Activated CD8-positive, alpha-beta memory T cell treated with anti-CD3 and anti-CD28 coated beads, Interleukin-2, amount 10 ng/mL, durations not matched to agents 7 days and 5 days (primary cell): ENCODE data around the gene STMP1. TPM values are rescaled to one million over a fixed set of nuclear protein-coding genes. Genes with fewer than 3 reads are reported as not detected.
"Not testable (repeated sequence)": the region's sequence is repeated elsewhere in the genome, so short reads cannot be mapped to it uniquely, and the experiment has no call there.

Source experiments
- ATAC-seq: fragments of 150-1000 bp; cut with Tn5 transposase; one replicate; pipeline ENCODE4 v1.10.0; 2021; ENCODE audit warnings: moderate library complexity
- CTCF ChIA-PET: fragments of 350-600 bp; sonication (Branson Sonifier 250); formaldehyde crosslinking; loops from one replicate; lab custom pipeline; 2021; ENCODE audit warnings: antibody characterized with exemption; lab: Charles Lee
- DNase-seq: peaks from one replicate; pipeline ENCODE4 v3.0.0-alpha.2; 2020
- H3K27ac Mint-ChIP-seq: one replicate; pipeline ENCODE4 v1.8.0; 2021; ENCODE audit warnings: mild to moderate bottlenecking, mixed read lengths
- H3K27me3 Mint-ChIP-seq: one replicate; pipeline ENCODE4 v1.8.0; 2021; ENCODE audit warnings: mixed read lengths
- H3K36me3 Mint-ChIP-seq: one replicate; pipeline ENCODE4 v1.8.0; 2021; ENCODE audit warnings: mild to moderate bottlenecking, mixed read lengths
- H3K4me1 Mint-ChIP-seq: one replicate; pipeline ENCODE4 v1.8.0; 2021; ENCODE audit warnings: mixed read lengths
- H3K4me3 Mint-ChIP-seq: one replicate; pipeline ENCODE4 v1.8.0; 2021; ENCODE audit warnings: mild to moderate bottlenecking, moderate library complexity, mixed read lengths
- H3K9me3 Mint-ChIP-seq: one replicate; pipeline ENCODE4 v1.8.0; 2022; ENCODE audit warnings: low read depth, mixed read lengths
- total RNA-seq, 2 experiments: library from RNA; stranded (reverse); gene quantifications; one replicate each; pipeline ENCODE4 v1.2.3, GENCODE V29; 2021

Gene STMP1
- total RNA-seq, 2 experiments from 2014 or later, result 14.4 to 17.5 TPM

DNA sequence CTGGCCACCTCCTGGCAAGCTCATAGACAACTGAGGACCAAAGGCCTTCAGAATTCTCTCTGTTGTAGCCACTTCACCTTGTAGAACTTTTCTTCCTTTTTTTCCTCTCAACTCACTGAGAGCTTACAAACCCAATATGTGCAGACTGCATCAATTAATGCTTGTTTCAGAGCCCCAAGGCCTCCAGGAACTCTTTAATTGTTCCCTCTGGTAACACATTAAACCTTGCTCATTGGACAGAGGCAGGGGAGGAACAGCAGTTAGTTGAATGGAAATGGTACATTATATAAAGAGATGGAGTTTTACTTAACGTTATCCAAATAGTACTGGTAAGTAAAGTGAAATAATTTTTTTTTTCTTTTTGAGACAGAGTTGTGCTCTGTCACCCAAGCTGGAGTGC is 25.2 kb downstream of the STMP1 start:
- Mint-ChIP-seq H3K36me3 (peaks cover 4% of the 10 kb centered on the region), H3K4me1 (no peaks in the 10 kb centered on the region), H3K4me3 (no peak overlapping the region), H3K27ac (no peak overlapping the region), H3K27me3 (peaks cover 2% of the 10 kb centered on the region), H3K9me3 (no peaks in the 10 kb centered on the region)
- no peak for ATAC-seq
- CTCF ChIA-PET, result no interaction called here
- DNase-seq, result no peak

DNA sequence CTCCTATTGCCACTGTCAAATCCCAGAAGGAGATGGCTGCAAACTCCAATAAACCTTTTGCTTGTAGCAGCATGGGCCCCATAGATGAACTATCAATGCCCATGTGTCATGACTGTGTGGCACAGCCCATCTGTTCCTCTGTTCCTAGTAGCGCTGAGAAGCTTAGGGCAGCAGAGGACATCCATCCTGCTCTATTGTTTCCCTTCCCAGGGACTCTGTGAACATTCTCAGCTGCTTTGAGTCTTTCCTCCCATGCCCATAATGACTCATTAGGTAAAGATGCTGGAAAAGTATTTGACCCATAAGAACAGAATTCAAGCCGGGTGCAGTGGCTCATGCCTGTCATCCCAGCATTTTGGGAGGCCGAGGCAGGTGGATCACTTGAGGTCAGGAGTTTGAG is 28.3 kb downstream of the STMP1 start:
- CTCF ChIA-PET, result interaction anchor here (0.8 kb wide), 1 partner anchor 21 kb away, joined by 3 read pairs; no protein-coding TSS in a partner anchor
- H3K27me3 Mint-ChIP-seq, result no peaks in the 10 kb centered on the region

DNA sequence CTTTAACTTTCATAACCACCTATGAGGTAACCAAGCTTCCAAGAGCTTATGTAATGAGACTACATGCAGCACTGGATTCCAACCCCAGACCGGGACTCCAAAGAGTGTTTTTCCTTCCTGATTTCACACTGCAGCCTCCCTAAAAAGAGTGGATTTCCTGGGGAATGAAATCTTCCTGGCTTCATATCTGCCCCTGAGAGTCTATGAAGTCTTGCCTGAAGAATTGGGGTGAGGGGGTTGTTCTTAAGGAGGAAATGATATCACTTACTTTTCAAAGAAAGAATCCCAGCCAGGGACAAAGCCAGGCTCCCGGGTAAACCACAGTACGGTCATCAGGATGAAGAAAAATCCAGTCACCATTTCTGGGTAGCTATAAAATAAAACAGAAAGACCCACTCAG is 29.7 kb downstream of the STMP1 start:
- Mint-ChIP-seq H3K9me3 (no peaks in the 10 kb centered on the region), H3K27me3 (no peaks in the 10 kb centered on the region), H3K27ac (no peak overlapping the region), H3K36me3 (peaks cover 4% of the 10 kb centered on the region), H3K4me3 (no peak overlapping the region), H3K4me1 (no peaks in the 10 kb centered on the region)
- DNase-seq, result no peak
- no peak for ATAC-seq
- CTCF ChIA-PET, result interaction anchor here (1.0 kb wide), 2 partner anchors 9 to 18 kb away, joined by 3 to 4 read pairs; no protein-coding TSS in a partner anchor

More for the DNA sequence above, 28.3 kb downstream of the STMP1 start:
- ATAC-seq (no peak), DNase-seq (no peak)
- Mint-ChIP-seq H3K4me3 (no peak overlapping the region), H3K9me3 (no peaks in the 10 kb centered on the region), H3K4me1 (no peaks in the 10 kb centered on the region), H3K27ac (no peak overlapping the region), H3K36me3 (peaks cover 4% of the 10 kb centered on the region)

DNA sequence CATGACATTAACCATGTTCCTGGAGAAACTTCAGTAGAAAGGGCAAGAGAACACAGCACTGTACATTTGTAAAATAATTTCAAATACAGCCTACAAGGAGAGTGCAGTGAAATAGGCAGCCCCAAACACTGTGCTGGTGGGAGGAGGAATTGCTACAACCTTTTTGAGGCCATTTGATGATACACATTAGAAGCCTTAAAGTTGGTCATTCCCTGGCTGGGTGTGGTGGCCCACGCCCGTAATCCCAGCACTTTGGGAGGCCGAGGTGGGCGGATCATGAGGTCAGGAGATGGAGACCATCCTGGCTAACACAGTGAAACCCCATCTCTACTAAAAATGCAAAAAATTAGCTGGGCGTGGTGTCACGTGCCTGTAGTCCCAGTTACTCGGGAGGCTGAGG is 30.3 kb downstream of the STMP1 start:
- not testable (repeated sequence) for DNase-seq, H3K27me3 Mint-ChIP-seq, H3K4me3 Mint-ChIP-seq, ATAC-seq, H3K36me3 Mint-ChIP-seq, H3K9me3 Mint-ChIP-seq, H3K4me1 Mint-ChIP-seq, H3K27ac Mint-ChIP-seq
- CTCF ChIA-PET, result interaction anchor here (1.0 kb wide), 1 partner anchor 18 kb away, joined by 4 read pairs; no protein-coding TSS in a partner anchor

DNA sequence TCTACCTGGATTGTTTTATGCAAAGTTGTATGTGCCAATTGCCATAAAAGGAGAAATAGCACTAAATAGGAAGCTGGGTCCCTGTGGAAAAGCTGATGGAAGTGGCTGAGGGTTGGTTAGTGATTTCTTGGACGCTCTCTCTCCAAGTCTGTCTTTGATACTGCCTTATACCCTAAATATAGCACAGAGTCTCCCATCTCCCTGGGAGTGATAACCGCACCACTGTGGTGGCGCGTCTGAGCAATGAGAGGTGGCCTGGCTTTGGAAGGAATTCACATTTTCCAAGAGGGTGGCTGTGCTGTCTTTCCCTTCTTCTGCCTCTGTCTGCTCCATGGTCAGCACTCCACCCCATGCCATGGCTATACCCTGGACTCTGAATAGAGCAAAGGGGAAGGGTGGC is 31.2 kb downstream of the STMP1 start:
- no peaks in the 10 kb centered on the region for H3K36me3 Mint-ChIP-seq
- H3K9me3 Mint-ChIP-seq, result no peaks in the 10 kb centered on the region
- CTCF ChIA-PET, result no interaction called here
- no peaks in the 10 kb centered on the region for H3K27me3 Mint-ChIP-seq
- no peak overlapping the region for H3K27ac Mint-ChIP-seq
- ATAC-seq, result no peak
- DNase-seq, result no peak
- no peaks in the 10 kb centered on the region for H3K4me1 Mint-ChIP-seq
- H3K4me3 Mint-ChIP-seq, result no peak overlapping the region

DNA sequence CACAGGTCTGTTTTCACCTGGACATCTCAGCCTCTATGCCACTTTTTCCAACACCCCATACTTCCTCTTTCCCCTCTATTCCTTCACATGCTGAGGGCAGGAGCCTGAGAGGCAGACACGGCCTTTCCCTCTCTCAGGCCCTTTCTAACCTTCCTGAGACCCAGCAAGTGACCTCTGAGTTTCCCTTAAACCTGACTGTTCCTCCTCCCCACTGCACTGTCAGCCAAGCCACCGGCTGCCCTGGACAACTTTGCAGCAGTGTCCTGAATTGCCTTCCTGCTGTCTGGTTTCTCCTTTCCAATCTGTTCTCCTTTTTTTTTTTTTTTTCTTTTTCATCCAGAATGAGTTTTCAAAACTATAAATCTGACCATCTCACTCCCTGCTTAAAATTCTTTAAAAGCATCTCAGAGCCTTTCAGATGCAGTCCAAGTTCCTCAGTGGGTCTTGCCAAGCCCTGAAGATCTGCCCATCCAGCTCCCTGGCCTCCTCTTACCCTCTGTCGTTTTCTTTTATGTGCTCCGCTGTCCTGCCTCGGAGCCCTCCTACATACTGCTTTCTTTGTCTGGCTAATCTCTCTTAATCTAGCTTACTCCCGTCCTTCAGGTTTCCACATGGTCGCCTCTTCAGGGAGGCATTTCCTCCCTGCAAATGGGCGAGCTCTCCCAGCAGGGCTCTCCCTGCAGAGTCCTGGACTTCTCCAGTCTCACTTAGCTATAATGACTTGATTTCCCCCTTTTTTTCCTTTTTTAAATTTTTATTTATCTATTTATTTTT is 35.1 kb downstream of the STMP1 start:
- CTCF ChIA-PET, result no interaction called here
- Mint-ChIP-seq H3K4me3 (no peak overlapping the region), H3K36me3 (no peaks in the 10 kb centered on the region), H3K27me3 (no peaks in the 10 kb centered on the region), H3K9me3 (no peaks in the 10 kb centered on the region), H3K27ac (no peak overlapping the region), H3K4me1 (no peaks in the 10 kb centered on the region)
- ATAC-seq (no peak), DNase-seq (no peak)

DNA sequence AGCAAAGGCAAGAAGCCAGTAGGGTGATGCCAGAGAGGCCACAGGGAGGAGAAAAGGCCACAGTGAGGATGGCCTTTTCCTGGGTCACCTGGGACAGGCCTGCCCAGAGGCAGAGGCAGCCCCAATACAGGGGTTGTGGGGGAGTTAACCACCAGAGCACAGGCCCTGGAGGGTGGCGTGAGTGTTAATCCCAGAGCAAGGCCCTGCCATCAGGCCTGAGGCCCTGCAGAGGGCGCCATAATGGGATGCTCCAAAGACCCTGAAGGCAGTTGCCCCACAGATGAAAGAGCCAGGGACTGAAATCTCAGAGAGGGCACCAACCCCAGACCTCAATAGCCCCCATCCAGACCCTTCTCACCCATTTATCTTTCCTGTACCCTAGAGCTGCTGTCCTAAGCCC is 41.8 kb downstream of the STMP1 start:
- Mint-ChIP-seq H3K36me3 (no peaks in the 10 kb centered on the region), H3K4me3 (no peak overlapping the region), H3K27ac (no peak overlapping the region), H3K9me3 (no peaks in the 10 kb centered on the region), H3K27me3 (no peaks in the 10 kb centered on the region), H3K4me1 (no peaks in the 10 kb centered on the region)
- ATAC-seq (no peak), DNase-seq (no peak)
- CTCF ChIA-PET, result no interaction called here

DNA sequence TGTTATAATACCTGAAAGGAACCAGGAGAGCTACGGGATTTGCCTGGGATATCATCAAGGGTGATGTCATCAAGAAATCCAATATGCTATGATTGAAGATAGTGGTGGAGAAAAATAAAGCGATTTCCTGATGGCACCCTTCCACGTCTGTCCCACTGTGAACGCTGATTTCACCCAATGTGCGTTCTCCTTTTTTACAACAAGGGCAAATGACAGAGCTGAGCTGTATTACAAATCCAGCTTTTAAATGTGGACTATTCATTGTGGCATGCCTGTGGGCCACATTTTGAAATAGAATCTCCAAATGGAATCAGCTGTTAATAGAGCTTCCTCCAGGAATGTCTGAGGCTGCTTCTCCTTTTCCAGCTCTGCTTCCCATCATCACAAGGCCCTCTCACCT is 42.4 kb downstream of the STMP1 start:
- CTCF ChIA-PET, result no interaction called here

DNA sequence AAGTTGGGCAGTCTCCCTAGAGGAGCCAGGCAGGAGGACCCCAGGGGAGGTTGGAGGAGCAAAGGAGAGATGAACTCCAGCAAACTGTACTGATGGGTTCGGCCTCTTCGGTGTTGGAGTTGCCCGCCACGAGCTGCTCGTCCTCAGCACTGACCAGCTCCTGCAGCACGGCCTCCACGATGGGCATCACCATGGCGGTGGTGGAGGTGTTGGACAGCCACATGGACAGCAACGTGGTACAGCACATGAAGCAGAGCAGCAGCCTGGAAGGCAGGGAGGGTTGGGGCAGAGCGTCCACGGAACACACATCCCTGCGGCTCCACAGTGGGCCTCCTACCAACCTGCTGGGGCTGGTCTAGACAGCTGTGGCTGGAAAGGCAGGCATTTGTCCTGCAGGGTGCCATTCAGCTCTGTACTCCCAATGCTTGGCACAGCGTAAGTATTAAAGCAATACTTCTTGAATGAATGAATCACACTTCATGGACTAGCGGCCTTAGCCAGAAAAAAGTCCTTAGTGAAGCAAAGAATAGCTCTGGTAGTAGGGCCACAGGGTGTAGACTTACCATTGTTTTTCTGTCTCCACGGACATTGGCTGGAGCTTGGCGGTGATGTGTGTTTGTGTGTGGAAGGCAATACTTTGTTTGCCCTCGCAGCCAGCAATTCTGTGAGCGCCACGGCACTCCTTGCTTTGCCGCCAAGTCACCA is 43.9 kb downstream of the STMP1 start:
- no peak overlapping the region for H3K27ac Mint-ChIP-seq
- no peak overlapping the region for H3K4me3 Mint-ChIP-seq
- no peaks in the 10 kb centered on the region for H3K4me1 Mint-ChIP-seq
- no peaks in the 10 kb centered on the region for H3K36me3 Mint-ChIP-seq
- no peak for ATAC-seq
- CTCF ChIA-PET, result interaction anchor here (1.4 kb wide), 1 partner anchor 432 kb away, joined by 4 read pairs; no protein-coding TSS in a partner anchor
- no peaks in the 10 kb centered on the region for H3K9me3 Mint-ChIP-seq
- no peaks in the 10 kb centered on the region for H3K27me3 Mint-ChIP-seq
- no peak for DNase-seq

More for the DNA sequence above, 42.4 kb downstream of the STMP1 start:
- Mint-ChIP-seq H3K27ac (no peak overlapping the region), H3K9me3 (no peaks in the 10 kb centered on the region), H3K4me3 (no peak overlapping the region), H3K27me3 (no peaks in the 10 kb centered on the region), H3K36me3 (no peaks in the 10 kb centered on the region), H3K4me1 (no peaks in the 10 kb centered on the region)
- ATAC-seq (no peak), DNase-seq (no peak)

DNA sequence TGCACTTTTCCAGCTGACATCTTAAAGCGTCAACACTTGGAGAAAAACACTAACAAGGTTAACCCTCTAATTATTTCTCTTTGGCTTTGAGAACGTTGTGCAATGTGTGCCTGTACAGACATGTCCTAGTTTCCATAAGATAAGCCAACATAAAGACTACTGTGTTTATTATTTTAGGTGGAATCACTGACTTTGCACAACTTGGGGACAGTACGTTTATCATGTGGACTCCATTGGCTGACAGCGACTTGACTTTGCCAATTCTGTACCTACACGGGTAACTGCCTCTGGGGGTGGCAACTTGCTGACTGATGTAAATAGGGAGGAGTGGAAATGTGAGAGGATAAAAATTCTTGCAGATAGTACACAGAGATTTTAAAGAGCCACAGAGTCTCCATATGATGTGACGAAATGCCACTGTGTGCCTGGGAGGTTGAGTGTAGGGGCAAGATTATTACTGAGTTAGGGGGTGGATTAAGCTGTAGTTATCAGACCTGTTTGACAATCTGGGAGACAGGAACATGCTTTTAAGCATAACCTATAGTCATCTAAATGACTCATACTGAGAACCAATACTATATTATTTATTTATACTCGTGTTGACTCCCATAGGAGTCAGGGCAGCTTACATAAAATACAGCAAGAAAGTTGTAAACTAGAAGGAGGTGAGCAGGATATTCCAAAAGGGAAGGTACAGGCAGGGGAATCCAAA is 44.7 kb downstream of the STMP1 start:
- CTCF ChIA-PET, result interaction anchor here (1.4 kb wide), 1 partner anchor 433 kb away, joined by 4 read pairs; no protein-coding TSS in a partner anchor
- no peak overlapping the region for H3K4me3 Mint-ChIP-seq
- H3K4me1 Mint-ChIP-seq, result no peaks in the 10 kb centered on the region

DNA sequence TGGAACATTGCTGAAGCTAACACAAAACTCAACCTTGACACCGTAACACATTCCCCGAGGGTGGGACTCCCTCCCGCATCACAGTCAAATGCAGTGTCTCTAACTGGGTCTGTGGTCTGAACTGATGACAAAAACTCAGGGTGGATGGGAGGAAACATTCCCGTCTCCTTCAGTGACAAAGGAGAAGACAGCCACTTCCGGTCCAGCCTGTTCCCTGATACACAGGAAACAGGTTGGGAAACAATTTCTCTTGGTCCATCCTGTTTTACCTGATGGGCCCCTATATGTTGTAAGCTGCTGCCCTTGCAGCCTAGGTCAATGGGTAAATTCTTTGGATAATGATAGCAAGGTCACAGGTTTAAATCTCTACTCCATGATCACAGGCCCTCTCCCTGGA is 45.3 kb downstream of the STMP1 start:
- H3K27ac Mint-ChIP-seq, result no peak overlapping the region
- no peaks in the 10 kb centered on the region for H3K9me3 Mint-ChIP-seq
- DNase-seq (no peak), ATAC-seq (no peak)
- no peaks in the 10 kb centered on the region for H3K4me1 Mint-ChIP-seq
- H3K4me3 Mint-ChIP-seq, result no peak overlapping the region
- no peaks in the 10 kb centered on the region for H3K36me3 Mint-ChIP-seq
- H3K27me3 Mint-ChIP-seq, result no peaks in the 10 kb centered on the region
- CTCF ChIA-PET, result no interaction called here

More for the DNA sequence above, 44.7 kb downstream of the STMP1 start:
- no peak overlapping the region for H3K27ac Mint-ChIP-seq
- no peaks in the 10 kb centered on the region for H3K36me3 Mint-ChIP-seq
- no peaks in the 10 kb centered on the region for H3K27me3 Mint-ChIP-seq
- no peaks in the 10 kb centered on the region for H3K9me3 Mint-ChIP-seq
- DNase-seq (no peak), ATAC-seq (no peak)

DNA sequence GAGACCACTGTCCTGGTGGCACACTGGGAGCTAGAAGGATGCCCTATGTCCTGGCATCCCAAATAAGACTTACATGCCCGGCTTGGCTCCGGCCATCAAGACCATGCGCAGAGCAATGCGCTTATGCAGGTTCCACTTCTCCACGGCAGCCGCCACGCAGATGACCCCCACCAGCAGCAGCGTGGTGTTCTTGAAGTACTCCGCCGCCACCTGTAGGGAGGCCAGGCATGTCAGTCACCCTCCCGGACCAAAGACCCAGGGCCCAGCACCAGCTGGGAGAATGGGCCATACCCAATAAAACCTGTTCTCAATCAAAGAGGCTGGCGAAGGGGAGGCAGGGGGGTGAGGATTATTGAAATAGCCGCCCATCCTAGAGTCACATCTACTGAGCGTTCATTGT is 45.7 kb downstream of the STMP1 start:
- H3K27me3 Mint-ChIP-seq, result no peaks in the 10 kb centered on the region
- no peak overlapping the region for H3K4me3 Mint-ChIP-seq
- ATAC-seq, result no peak
- no peaks in the 10 kb centered on the region for H3K9me3 Mint-ChIP-seq
- no peak for DNase-seq
- no peaks in the 10 kb centered on the region for H3K36me3 Mint-ChIP-seq
- H3K27ac Mint-ChIP-seq, result no peak overlapping the region
- H3K4me1 Mint-ChIP-seq, result peaks cover 3% of the 10 kb centered on the region
- CTCF ChIA-PET, result no interaction called here

DNA sequence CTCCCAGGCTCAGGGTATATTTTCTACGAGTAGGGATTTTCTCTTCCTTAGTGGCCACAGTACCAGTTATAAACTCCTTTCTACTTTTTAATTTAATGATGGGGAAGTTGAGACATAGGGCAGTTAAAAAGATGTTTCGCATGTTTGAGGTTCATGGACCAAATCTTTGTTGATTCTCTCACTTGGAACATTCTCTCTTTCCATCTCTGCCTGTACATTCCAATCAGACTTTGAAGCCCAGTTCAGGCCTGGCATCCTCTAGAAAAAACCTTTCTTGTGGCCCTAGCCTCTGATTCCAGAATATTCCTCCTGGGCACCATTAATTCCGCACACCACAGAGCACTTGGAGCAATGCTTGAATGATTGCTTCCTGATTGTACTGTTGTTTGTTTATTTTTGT is 47.2 kb downstream of the STMP1 start:
- DNase-seq (no peak), ATAC-seq (no peak)
- no peak overlapping the region for H3K4me3 Mint-ChIP-seq
- no peak overlapping the region for H3K27ac Mint-ChIP-seq
- peaks cover 5% of the 10 kb centered on the region for H3K4me1 Mint-ChIP-seq
- no peaks in the 10 kb centered on the region for H3K27me3 Mint-ChIP-seq
- no peaks in the 10 kb centered on the region for H3K36me3 Mint-ChIP-seq
- CTCF ChIA-PET, result interaction anchor here (3.4 to 5.8 kb wide), 2 partner anchors 9 to 35 kb away, joined by 19 to 40 read pairs; no protein-coding TSS in a partner anchor
- no peaks in the 10 kb centered on the region for H3K9me3 Mint-ChIP-seq
